GM21737 (cell line): ENCODE data around the gene GDPD5.

ENCODE experiments used
- ATAC-seq: cut with Tn5 transposase; IDR thresholded peaks from one replicate; pipeline ENCODE4 v1.9.1; 2021; ENCODE audit warnings: mild to moderate bottlenecking, moderate library complexity; ENCODE audit not compliant: unreplicated experiment

GDPD5 gene

GRCh38 chr11:75558939-75559843 is 33.5 kb upstream of the GDPD5 start:
- ATAC-seq = no peak

- ATAC-seq = no peak
Measured at GRCh38 chr11:75557666-75558494, 32.1 kb upstream of the GDPD5 start.

GRCh38 chr11:75556275-75556674 is 30.5 kb upstream of the GDPD5 start:
- no peak for ATAC-seq

- ATAC-seq = no peak
Measured at GRCh38 chr11:75555079-75555811, 29.5 kb upstream of the GDPD5 start.

GRCh38 chr11:75554258-75555022 is 28.7 kb upstream of the GDPD5 start:
- ATAC-seq = no peak

GRCh38 chr11:75553889-75554257 is 28.1 kb upstream of the GDPD5 start:
- ATAC-seq = no peak

GRCh38 chr11:75553182-75553581 is 27.4 kb upstream of the GDPD5 start:
- no peak for ATAC-seq

GRCh38 chr11:75549370-75549958 is 23.7 kb upstream of the GDPD5 start:
- no peak for ATAC-seq

GRCh38 chr11:75548595-75549272 is 23.0 kb upstream of the GDPD5 start:
- ATAC-seq = no peak

- ATAC-seq = no peak
Measured at GRCh38 chr11:75547617-75548058, 21.9 kb upstream of the GDPD5 start.

- no peak for ATAC-seq
Measured at GRCh38 chr11:75547177-75547576, 21.4 kb upstream of the GDPD5 start.

- ATAC-seq = no peak
Measured at GRCh38 chr11:75543806-75544205, 18.1 kb upstream of the GDPD5 start.

GRCh38 chr11:75542088-75542438 is 16.3 kb upstream of the GDPD5 start:
- no peak for ATAC-seq

GRCh38 chr11:75541193-75542087 is 15.7 kb upstream of the GDPD5 start:
- ATAC-seq = no peak

- ATAC-seq = no peak
Measured at GRCh38 chr11:75539459-75540334, 14.0 kb upstream of the GDPD5 start.

- ATAC-seq = no peak
Measured at GRCh38 chr11:75538150-75538942, 12.6 kb upstream of the GDPD5 start.

- ATAC-seq = no peak
Measured at GRCh38 chr11:75537740-75538139, 12.0 kb upstream of the GDPD5 start.
